AG04450 (cell line): ENCODE results near the gene SPAG16. TPM values are rescaled to one million over a fixed set of nuclear protein-coding genes. Genes with fewer than 3 reads are reported as not detected.

ENCODE experiments used
- CTCF ChIA-PET: fragments of 300-600, 350-600 bp; formaldehyde crosslinking; extraction: SDS; loops from one replicate; lab custom pipeline; 2022; ENCODE audit warnings: antibody characterized with exemption, inconsistent platforms; lab: Charles Lee
- POLR2A ChIA-PET: fragments of 350-600 bp; formaldehyde crosslinking; extraction: SDS; loops from one replicate; lab custom pipeline; 2021; ENCODE audit warnings: antibody characterized with exemption, inconsistent platforms; lab: Yijun Ruan, JAX
- DNase-seq: peaks from one replicate; pipeline ENCODE4 v3.0.0-alpha.2; 2011; ENCODE audit warnings: low read depth, low spot score
- H3K27ac ChIP-seq: one replicate; pipeline ENCODE4 v1.5.1; 2012; ENCODE audit warnings: low read depth, low read length, control low read depth
- H3K27me3 ChIP-seq: one replicate; pipeline ENCODE4 v1.6.0; 2012; ENCODE audit warnings: low read length; ENCODE audit not compliant: control insufficient read depth, insufficient read depth
- H3K4me3 ChIP-seq: 2 replicates; pipeline ENCODE4 v1.5.1; 2011; ENCODE audit warnings: mild to moderate bottlenecking, low read depth, low read length, control low read depth
- H3K9me3 ChIP-seq: 2 replicates; pipeline ENCODE4 v1.5.1; 2012; ENCODE audit warnings: low read length; ENCODE audit not compliant: control insufficient read depth, insufficient read depth
- polyA plus RNA-seq: library from polyadenylated mRNA; depleted of rRNA; stranded (reverse); fragments of >200 nt; gene quantifications from 2 replicates; pipeline ENCODE4 v1.2.3, GENCODE V29; 2011
- TF ChIP-seq, protein P1 (sequence below): IDR thresholded peaks from 2 replicates; pipeline ENCODE4 v1.5.1; 2011; ENCODE audit warnings: low read depth, low read length, control low read depth, inconsistent platforms

The SPAG16 gene
- polyA plus RNA-seq, 1 experiment = 28.1 TPM

DNA sequence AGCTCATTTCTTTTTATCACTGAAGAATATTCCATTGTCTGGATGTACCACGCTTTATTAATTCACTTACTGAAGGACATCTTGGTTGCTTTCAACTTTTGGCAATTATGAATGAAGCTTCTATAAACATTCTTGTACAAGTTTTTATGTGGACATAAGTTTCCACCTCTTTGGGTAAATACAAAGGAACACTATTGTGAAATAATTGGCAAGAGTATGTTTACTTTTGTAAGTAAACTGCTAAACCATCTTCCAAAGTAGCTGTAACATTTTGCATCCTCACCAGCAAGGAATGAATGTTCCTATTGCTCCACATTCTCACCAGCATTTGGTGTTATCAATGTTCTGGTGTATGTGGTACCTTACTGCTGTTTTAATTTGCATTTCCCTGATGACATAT lies 1110.8 kb downstream of the SPAG16 start:
- Histone ChIP-seq H3K9me3 (no peaks in the 10 kb centered on the region), H3K27ac (no peak overlapping the region), H3K4me3 (no peak overlapping the region), H3K27me3 (no peaks in the 10 kb centered on the region)
- TF ChIP-seq, protein P1, sequence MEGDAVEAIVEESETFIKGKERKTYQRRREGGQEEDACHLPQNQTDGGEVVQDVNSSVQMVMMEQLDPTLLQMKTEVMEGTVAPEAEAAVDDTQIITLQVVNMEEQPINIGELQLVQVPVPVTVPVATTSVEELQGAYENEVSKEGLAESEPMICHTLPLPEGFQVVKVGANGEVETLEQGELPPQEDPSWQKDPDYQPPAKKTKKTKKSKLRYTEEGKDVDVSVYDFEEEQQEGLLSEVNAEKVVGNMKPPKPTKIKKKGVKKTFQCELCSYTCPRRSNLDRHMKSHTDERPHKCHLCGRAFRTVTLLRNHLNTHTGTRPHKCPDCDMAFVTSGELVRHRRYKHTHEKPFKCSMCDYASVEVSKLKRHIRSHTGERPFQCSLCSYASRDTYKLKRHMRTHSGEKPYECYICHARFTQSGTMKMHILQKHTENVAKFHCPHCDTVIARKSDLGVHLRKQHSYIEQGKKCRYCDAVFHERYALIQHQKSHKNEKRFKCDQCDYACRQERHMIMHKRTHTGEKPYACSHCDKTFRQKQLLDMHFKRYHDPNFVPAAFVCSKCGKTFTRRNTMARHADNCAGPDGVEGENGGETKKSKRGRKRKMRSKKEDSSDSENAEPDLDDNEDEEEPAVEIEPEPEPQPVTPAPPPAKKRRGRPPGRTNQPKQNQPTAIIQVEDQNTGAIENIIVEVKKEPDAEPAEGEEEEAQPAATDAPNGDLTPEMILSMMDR = no peak
- DNase-seq = no peak
- CTCF ChIA-PET = no interaction called here
- POLR2A ChIA-PET = no interaction called here

DNA sequence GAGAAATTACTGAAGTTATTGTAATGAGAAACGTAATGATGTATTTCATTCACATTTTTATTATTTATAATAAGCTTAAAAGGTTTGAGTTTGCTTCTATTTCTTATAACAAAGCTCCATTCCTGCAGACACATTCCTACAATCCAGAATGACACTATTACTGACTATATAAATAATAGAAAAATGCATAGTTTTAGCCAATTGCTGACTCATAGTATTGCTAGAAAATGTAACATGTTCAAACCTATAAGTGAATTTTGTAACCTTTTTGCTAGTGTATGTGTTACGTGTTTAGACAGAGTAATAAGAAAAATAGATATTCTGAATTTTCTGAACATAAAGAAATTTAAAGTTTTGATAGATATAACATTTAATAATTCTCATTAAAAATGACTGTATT lies 1117.3 kb downstream of the SPAG16 start:
- H3K9me3 ChIP-seq = no peaks in the 10 kb centered on the region
- H3K27ac ChIP-seq = no peak overlapping the region
- H3K4me3 ChIP-seq = no peak overlapping the region
- DNase-seq = no peak
- ChIA-PET POLR2A (no interaction called here), CTCF (no interaction called here)
- H3K27me3 ChIP-seq = no peaks in the 10 kb centered on the region
- TF ChIP-seq, protein P1 = no peak

DNA sequence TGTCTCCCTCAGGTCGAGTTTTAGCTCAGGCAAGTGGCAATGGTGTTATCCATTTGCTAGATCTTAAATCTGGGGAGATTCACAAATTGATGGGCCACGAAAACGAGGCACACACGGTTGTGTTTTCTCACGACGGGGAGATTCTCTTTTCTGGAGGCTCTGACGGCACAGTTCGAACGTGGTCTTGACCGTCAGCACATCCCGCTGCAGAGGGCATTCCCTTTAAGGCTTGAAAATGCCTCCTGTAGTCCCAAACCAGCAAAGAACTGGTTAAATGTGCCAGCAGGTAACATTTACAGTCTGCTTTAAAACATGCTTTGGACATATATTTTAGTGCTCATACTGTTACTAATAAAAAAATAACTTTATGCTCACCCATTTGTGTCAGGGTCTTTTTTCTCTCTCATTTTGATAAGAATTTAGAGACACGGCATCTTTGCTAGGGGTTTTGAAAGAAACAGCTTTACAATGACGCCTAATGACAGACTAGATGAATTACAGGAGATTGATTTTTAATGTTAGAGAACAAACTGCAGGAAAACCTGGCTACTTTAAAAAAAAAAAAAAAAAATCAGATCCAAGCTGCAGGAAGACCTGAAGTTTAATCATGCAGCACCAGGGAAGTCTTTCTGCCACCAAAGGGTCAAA lies 1126.0 kb downstream of the SPAG16 start:
- no peak overlapping the region for H3K4me3 ChIP-seq
- POLR2A ChIA-PET = no interaction called here
- CTCF ChIA-PET = interaction anchor here (1.7 kb wide), 1 partner anchor 604 kb away, joined by 5 read pairs; no protein-coding TSS in a partner anchor
- no peaks in the 10 kb centered on the region for H3K9me3 ChIP-seq
- H3K27me3 ChIP-seq = no peaks in the 10 kb centered on the region
- H3K27ac ChIP-seq = no peak overlapping the region
- TF ChIP-seq, protein P1 = no peak
- DNase-seq = no peak

DNA sequence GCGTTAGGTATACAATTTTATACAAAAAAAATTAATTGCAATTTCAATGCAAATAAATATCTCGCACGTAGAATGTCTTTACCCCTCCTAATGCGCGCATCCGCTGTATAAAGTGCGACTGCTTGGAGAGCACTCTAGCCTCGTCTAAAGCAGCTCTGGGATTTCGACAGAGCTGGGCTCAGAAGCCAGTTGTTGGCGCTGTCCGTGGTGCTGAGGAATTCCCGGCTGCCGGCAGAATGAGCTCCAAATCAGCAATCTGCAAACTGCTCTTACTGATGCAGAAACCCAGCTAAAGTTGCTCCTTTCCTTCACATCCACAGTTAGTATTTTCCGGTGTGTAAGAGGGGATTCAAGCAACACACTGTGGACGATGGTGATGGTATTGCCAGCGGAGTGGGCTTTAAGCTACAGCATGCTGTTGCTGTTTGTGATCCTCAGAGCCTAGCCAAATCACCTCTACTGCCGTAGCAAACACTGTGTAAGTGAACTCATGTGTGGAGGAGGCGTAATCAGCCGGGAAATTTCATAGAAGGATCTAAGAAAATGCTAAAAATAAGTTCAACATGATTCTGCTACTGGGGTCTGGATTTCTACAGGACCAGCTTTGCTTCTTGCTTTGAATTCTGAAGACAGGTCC lies 1126.8 kb downstream of the SPAG16 start, which contains the start of gene VWC2L:
Gene VWC2L (plus strand): TSS at position 137 of the 637 bp plus-strand sequence. CDS start 3,140 bp downstream, outside the sequence.
- H3K9me3 ChIP-seq = no peaks in the 10 kb centered on the region
- CTCF ChIA-PET = interaction anchor here (0.6 to 1.7 kb wide), 3 partner anchors 21 to 1623 kb away, joined by 3 to 5 read pairs (median 3); no protein-coding TSS in a partner anchor
- no peak within 1 kb of the TSS for H3K4me3 ChIP-seq
- TF ChIP-seq, protein P1 = no peak
- H3K27ac ChIP-seq = no peak within 1 kb of the TSS
- POLR2A ChIA-PET = no interaction called here
- DNase-seq = peak; percentile 50
- H3K27me3 ChIP-seq = no peaks in the 10 kb centered on the region

DNA sequence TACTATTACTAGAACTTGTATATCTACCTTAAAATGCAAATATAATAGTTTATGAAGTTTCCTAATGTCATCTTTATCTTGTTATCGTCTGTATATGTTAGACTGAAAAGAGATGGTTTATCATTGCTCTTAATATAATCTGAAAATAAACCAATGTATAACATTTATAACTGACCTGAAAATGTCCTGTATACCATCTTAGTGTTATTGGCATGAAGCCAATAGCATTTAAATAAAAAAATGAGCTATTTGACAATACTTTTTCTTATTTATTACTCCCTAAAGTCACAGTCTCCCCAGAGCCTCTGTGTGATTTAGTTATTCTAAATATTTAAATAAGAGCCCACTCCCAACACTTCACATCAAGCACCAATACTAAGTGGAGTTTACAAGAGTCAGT lies 1128.4 kb downstream of the SPAG16 start:
- no peak for DNase-seq
- H3K4me3 ChIP-seq = no peak overlapping the region
- ChIA-PET CTCF (no interaction called here), POLR2A (no interaction called here)
- H3K27ac ChIP-seq = no peak overlapping the region
- TF ChIP-seq, protein P1 = no peak
- no peaks in the 10 kb centered on the region for H3K27me3 ChIP-seq
- no peaks in the 10 kb centered on the region for H3K9me3 ChIP-seq
